Islet precursor cell (in vitro differentiated cells): ENCODE measurements around the gene KIF3A.
A peak's percentile ranks its signal among the peaks of the same experiment; 100 is the strongest.

Source experiments
- DNase-seq: peaks from one replicate; pipeline ENCODE4 v3.0.0-alpha.2; 2018

KIF3A gene

DNA sequence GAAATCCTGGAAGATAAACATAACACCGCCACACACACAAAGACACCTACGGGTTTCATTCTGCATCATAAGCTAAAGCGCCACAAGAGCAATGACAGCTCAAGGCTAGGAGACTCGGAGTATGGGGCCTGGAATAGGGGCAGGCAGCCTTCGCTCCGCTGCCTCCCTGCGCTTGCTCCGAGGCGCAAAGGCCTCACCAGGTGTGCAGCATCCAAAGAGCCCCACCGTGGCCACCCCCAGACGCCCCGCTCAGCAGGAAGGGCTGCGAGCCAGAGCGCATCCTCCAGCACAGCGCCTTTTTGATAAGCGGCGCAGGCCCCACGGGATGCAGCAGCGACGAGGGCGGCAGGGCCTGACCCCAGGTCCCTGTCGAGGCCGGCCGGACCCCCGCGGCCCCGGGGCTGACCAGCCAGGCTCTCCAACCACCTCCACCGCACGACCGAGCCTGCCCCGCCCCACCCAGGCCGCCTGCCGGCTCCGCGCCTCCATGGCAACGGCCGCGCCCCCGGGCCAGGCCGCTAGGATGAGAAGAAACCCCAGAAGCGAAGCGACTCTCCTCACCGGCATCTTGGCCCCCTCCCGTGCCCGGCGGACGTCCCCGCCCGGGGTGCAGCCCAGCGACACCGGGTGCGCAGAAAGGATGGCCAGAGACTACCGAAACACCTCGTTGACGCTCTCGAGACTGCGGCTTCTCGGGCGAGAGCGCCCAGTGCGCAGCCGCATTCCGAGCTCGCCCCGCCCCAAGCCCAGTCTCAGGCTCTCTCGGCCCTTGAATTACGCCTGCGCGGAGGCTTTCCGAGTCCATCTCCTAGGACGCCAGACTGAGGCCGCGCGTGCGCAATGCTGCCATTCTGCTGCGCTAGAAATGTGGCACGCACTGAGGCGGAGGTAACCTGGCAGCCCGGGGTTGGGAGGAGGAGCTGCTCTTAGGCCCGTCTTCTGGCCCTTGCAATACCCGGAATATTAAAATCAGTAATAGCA lies at the start of gene KIF3A:
KIF3A (minus strand) TSS at position 694 of the 981 bp plus-strand sequence; CDS start at position 567, 127 bp downstream.
- peak; percentile 99 for DNase-seq

DNA sequence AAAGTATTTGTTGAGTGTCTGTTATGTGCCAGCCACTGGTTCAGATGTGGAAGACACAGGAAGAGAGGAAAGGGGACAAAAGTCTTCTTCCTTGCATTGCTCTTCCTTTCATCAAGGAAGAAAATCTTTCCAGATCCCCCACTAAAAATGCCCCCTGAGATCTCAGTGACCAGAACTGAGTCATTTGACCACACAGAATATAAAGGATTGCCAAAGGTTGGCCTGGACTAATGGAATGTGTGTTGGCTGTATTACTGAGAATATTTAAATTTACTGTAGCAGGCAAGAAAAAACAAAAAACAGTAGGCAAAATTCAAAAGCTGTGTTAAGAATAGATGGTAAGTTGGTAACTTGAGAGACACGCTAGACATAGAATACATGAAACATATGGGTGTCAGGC lies 49.7 kb upstream of the KIF3A start:
- DNase-seq, result no peak

DNA sequence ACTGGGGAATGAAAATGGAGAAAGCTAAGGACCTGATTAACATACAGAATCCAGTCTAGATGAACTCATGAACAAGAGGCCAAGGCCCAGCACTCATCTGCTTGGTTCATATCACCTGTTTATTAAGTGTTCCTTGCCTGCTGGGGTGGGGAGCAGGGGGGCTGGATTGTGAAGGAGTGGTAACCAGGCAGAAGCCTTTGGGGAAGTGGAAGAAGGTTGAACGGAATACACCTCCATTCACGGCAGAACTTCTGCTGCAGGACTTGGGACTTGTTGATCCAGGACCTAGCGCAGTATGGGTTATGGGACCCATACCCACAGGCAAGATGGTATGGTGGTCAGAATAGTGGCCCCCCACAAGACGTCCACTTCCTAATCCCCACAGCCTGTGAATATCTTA lies 48.5 kb upstream of the KIF3A start:
- DNase-seq, result peak; percentile 18

DNA sequence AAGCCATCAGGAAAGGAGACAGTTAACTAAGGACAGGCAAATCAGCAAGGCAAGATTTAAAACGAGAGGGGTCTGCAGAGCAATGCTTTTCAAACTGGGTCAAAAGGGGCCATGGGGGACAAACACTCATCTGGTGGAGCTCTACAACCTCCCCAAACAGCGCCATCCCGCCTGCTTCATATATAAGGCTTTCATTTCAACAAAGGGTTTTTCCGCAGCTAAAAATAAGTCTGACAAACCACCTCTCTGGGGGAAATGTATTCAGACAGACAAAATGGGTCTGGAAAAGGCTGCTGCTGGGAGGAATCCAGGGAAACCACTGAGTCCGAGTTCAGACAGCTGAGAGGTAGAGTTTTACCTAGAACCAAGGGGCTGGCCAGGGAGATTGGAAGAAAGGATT lies 48.0 kb upstream of the KIF3A start:
- peak; percentile 28 for DNase-seq

DNA sequence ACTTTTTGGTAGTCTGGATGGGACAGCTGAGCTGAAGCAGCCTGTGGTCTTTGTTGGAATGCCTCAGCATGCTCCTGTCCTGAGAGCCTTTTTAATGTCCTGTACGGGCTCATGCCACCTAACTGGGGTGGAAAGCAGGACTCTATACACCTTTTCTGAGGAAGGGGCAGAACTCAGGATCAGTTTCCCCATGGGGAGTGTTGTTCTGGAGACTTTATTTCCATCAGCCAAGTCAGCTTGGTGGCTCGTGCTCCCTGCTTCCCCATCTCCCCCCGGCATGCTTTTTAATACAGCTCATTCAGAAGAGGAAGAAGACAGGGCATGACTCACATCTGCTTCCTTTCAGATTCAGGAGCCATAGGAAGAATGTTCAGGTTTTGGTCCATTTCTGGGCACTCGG lies 44.8 kb upstream of the KIF3A start:
- peak; percentile 60 for DNase-seq

DNA sequence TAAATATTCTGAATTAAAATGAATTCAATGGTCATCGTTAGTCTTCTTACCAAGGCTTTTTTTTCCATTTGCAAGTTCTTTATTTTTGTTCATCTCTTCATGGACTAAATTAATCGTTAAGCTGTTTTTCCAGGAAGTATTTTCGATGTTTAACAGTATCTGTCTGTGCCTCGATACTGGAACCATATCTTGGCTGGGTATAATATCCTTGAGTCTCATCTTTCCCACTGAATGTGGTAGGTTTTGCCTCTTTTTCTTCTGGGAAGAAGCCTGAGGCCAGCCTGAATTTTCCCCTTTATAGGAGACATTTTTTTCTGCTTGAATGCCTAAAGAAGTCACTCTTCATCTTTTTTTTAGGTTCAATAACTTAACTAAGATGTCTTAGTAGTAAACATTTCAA lies 43.7 kb upstream of the KIF3A start:
- no peak for DNase-seq

DNA sequence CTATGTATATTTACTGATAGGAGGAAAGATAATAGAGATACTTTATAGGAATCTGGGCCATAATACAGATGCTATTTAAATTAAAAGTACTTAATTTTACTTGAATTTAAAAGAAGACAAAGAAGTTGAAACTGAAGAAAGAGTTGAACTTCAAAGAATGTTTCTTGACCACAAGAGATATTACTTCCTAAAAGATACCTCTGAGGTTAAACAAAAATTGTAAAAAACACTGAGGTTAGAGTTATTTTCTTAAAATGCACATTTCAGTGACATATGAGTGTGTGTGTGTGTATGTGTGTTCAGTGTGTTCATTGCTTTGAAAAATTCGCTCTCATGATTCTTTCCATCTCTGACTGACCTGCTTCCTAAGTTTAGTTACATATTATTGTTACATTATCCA lies 43.2 kb upstream of the KIF3A start:
- DNase-seq, result no peak

DNA sequence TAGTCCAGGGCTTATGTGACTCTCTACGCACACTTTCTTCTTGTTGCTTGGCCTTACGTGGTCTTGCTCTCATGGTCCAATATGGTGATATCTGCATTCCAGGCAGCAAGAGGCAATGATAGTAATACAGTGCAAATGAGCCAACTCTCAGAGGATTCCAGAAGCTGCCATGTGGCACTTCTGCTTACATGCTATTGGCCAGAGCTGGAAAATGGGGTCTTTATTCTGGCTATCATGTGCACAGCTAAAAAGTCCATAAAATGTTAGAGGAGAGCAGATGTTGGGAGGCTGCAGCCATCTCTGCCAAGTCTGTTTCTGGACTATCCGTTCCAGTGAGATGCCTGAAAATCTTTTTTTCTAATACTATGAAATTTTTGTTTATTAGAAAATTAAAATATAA lies 42.6 kb upstream of the KIF3A start:
- peak; percentile 22 for DNase-seq

DNA sequence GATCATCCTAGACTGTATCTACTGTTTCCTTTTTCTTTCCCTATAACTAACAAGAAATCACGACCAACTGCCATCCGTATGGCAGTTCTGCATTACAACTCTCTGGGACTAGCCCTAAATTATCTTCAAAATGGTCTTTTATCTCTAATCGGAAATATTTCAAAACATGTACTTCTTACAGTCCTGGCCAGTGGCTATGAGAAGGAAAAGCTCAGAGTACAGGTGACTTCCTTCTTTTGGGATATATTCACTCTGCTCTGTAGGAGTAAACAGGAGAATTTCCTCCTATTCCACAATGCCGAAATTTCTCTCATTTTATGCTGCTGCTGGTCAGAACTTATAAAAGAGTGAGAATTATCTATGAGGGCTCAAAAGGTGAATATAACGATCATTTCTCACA lies 41.5 kb upstream of the KIF3A start:
- no peak for DNase-seq

DNA sequence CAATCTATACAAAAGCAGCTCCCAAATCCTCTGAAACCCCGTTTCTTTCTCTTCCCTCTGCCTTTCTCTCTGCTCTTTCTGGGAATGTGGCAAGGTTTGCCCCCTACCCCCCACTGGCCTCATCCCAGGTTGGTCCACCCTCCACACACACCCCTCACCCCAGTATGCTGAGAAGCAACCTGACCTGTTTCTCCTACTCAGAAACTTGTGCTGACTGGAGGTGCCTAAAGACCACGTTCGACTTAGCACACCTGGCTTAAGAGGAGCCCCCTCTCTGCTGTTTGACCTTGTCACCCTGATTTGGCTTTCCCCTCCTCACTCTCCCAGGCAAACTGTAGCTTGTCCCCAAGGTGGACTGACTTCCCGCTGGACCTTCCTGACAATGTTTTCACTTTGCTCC lies 40.8 kb upstream of the KIF3A start:
- no peak for DNase-seq

DNA sequence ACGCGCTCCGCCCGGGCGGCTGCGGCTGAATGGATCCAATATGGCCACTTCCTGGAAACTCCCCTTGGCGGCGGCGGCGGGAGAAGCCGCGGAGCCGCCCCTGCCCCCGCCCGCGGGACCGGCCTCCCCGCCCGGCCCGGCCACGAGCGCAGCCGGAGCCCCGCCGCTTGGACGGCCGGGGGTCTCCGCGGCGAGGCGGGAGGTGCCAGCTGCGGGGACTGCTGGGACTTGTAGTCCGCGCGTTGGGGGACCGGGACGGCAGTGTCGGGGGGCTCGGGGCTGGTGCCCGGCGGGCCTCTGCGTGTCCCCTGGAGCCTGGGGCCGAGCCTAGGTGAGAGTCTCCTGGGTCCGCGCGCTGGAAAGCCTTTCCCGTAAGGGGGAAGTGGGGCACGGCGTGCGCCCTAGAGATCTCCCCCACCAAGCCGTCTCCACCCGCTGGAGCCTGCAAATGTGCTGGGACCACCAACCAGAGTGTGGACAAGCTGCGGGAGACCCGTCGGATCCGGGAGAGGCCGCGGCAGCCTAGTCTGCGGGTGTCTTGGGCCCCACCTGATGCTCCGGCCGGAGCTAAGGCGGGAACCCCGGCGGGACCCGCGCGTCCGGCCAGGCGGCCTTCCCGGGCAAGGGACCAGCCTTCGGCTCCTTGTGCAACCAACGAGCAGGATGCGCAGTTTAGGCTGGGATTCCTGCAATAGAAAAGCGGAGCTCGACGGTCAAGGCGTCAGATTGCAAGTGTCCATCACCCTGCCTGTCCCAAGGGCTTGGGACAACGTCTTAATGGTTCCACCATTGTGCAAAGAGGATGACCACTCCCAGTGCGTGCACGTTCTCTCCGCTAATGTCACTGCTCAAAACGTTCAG lies 40.1 kb upstream of the KIF3A start, which contains the start of gene SEPTIN8:
SEPTIN8 (minus strand) TSS at position 31 of the 861 bp plus-strand sequence. CDS start 102 bp downstream, outside the sequence.
- DNase-seq, result peak; percentile 71

DNA sequence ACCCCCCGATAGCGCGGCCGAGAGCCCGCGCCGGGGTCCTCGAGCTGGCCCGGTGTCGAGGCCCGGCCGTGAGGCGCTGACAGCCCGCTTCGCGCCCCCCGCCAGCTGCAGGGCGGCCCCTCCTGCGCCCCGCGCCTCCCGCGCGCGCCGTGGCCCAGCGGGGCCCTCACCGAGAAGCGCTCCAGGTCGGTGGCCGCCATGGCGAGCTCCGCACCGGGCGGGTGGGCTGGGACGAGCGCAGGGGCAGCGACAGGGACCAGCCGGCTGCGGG lies 39.5 kb upstream of the KIF3A start:
- no peak for DNase-seq

DNA sequence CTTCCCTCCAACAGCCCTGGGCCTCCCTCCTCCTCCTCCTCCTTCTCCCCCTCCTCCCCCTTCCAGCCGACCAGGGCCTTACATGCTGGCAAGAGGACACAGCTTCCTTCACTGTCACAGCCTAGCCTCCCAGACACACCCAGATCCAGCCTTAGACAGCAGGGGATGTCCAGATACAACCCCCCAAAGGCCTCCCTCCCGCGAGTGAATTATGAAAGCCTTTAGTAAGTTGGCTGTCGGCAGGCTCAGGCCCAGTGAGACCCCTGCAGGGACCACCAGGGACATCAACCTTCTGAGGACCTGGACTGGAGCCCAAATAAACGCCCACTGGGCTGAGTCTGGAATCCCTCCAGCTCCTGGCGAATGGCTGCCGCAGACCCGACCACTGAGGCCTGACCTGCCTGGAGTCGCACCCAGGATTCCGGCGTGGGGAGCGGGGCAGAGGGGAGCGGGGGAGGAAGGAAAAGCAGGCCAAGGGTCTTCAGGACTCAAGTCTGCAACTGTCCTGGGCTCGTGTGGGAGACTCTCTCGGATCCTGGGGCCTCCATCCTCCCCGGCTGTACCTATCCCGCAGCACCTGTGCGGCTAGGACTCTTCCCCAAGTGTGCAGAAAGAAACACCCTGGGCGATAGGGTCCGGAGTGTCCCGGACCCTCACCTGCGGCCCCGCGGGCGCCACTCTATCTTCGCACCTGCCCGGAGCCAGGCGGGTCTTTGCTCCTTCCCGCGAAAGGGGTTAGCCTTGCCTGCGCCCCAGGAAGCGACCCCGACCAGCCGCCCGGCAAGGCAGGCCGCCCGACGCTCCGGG lies 39.0 kb upstream of the KIF3A start:
- DNase-seq, result peak; percentile 84

DNA sequence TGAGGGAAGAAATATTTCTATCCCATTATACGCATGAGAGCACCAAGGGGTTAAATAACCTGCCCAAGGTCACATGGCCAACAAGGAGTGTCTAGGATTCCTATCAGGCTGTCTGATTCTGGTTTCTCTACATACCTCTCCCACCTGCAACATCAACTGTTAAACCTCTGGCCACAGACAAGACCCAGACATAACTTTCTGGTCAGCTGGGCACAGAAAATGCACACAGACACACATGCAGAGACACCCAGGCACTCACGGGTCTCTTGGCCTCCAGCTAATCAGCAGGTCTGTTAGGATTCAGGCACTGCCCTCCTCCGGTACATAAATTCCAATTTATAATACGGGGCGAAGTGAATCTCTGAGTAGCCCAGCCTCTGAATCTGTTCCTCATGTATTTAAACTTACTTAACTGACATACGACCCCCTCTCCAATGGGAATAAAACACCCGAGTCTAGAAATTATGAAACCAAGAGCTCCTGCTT lies 38.2 kb upstream of the KIF3A start:
- peak; percentile 93 for DNase-seq

DNA sequence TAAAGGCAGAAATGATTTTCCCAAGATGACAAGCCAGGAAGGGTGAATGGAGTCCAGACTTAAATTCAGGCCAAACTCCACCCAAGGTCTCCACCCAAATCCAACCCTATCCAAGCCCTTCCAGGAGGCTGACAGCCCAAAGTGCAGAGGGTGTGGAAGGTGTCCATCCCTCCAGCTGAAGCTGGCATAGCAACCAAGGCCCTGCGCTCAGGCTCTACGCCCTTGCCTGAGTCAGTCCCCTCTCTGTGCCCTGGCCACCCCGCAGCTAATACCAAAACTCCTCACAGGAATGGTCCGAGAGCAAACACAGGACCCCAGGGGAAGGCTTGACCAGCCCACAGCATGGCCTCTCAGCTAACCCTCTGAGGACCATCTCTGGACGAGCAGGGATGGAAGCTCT lies 37.5 kb upstream of the KIF3A start:
- DNase-seq, result no peak

DNA sequence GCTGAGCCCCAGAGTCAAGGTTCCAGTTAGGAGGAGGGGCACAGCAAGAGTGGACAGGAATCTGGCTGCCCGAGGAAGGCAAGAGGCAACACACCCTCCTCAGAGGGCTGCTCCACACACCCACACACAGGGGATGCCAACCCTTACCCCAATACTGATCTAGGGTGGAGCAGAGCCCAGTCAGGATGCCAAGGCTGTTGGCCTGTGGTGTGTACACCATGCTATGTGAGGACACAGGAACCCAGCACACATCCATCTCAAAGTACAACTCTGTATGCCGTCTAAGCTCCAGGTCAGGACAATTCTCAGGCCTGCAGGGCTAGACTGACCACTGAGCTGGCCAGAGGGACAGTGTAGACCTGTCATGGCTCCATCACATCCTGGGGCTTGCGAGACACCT lies 37.1 kb upstream of the KIF3A start:
- DNase-seq, result no peak

DNA sequence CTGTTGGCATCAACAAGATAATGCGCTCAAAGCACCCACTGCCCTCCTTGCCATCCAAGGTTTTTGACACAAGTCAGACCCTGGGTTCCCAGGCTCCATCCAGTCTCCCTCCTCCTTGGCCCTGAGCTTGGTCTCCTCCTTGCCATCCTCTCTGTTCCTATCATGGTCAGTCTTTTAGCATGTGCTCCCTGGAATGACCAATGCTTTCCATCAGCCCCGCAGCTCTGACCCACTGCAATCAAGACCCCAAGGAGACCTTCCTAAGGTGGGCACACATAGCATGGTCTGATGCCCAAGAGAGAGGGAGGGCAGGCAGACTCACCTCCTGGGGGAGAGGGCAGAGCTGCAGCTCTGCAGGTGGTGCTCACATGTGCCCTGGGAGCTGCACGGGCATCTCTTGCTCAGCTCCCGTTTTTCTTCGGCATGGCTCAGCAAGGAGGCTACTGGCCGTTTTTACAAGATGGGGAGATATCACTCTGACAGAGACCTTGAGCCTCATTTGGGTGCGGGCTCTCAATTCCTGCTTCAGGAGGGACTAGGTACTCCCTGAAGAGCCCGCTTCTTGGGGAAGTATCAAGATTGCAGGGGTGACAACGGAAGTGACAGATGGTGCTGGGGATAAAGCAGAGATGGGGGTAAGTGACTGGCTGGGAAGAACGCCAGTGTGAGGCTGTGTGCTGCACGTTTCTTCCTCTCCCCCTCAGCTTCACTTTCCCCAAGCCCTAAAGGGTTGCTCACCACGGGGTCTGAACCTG lies 36.4 kb upstream of the KIF3A start:
- no peak for DNase-seq

DNA sequence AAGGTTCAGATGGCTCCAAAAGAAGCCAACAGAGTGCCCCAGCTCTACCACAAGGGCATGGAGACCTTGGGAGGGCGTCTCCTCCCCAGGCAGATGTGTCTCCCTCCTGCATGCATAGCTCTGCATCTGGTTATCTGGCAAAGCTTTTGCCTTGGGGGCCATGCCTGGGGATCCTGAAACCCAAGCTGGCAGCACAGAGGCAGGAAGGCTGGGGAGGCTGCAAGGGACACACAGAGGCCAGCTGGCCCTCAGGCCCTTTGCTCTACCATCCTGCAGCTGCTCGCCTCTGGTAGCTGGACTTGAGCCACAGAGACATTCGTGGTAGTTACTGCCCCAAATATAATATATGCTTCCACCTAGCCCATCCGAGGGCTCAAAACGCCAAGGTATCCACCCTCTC lies 35.8 kb upstream of the KIF3A start:
- no peak for DNase-seq

DNA sequence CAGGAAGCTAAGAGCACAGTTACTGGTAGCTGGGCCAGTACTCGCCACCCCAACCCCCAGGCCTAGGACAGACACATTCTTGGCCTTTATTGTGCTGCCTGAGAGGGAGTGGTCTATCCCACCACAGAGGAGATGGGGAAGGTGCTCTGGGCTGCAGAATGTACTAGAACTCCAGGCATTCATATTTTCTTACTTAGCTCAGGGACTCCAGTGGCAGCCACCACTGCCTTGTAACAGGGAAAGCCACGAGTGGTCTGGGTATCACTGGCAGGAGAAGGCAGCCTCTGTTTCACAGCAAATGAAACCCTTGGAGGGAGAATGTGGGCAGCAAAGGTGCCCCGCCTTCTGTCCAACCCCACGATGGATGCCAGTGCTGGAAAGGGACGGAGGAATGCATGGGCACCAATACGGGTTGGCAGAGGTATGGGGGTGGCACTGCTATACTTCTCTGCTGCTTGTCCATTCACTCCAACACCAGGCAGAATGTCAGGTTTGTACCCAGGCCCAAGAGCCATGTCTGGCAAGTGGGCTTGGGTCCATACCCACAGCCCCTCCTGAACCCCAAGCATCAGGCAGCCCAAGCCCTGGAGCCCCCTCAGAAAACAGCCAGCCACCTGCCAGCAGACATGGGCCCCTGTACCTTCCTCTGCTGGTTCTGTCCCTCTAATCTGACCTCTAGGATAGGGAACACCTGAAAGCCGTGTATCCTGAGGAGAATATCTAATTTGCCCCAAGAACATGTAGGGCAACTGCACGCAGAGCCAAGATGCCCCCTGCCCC lies 35.1 kb upstream of the KIF3A start:
- peak; percentile 70 for DNase-seq

DNA sequence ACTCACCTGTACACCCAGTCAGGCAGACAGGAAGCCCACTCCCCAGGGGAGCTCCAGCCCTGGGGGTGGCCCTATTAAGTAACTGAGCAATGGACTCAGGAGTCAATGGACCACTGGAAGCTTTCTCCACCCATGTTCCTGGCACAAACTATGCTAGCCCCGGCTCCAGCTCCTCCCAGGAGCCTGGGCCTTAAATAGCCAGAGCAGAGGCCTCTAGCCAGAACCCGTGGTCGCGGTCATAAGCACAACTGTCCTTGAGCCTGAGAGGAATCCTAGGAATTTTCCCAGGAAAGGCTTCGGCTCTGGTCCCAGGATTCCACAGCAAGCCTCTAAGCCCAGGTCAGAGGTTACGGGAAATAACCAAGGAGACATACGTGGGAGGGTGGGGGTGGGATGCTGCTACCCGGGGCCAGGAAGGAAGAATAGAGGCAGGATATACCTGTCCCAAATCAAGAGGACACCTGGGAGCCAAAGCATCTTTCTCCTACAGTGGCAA lies 34.2 kb upstream of the KIF3A start:
- DNase-seq, result peak; percentile 98
